ENCODE data around the gene UGT1A9.

UGT1A9 gene

DNA sequence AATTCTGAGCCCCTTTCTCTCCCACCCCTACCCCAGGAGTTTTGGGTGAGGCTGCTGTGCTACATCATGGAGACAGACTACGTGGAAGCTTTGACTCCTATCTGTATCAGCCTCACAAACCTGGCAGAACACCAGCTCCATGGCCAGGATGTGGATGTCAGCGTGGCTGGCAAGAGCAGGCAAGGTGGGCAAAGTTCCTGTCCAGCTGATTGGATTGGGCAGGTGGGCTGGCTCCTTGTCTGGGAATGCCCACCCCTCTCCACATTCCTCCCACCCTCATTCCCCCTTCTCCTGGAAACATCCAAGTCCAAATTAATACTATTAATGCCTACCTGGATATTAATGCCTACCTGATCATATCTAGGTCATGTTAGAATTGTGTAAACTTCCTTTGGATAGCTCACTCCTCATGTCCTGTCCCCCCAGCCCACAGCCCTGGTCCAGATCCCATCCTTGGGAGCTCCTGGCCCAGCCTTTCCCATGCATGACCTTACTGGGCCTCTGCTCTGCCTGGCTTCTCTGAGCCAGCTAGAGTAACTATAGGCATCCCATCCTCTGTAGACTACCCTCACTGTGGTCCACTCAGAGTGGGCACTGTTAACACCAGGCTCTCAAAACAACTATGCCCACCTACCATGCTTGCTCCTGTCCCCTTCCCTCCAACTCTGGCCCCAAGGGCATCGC is 130.6 kb downstream of the UGT1A9 start:
- TF ChIP-seq EZH2phosphoT487 (IDR thresholded peaks at IDR 0.05; ENCODE audit: borderline replicate concordance, low read length) (no peak), CTCF (IDR thresholded peaks at IDR 0.05; ENCODE audit: low read depth, low read length, poor library complexity, severe bottlenecking) (no peak)
- no peak overlapping the region for H3K4me2 ChIP-seq (ENCODE audit: low read length)
- no peaks in the 10 kb centered on the region for H4K20me1 ChIP-seq (ENCODE audit: control insufficient read depth, insufficient read depth, low read depth, low read length)
- H3K4me1 ChIP-seq (ENCODE audit: control insufficient read depth, low read length) = peaks cover 9% of the 10 kb centered on the region
- no peak overlapping the region for H3K27ac ChIP-seq (ENCODE audit: low read depth, low read length)
- no peaks in the 10 kb centered on the region for H3K36me3 ChIP-seq (ENCODE audit: control insufficient read depth, low read length)
- no peaks in the 10 kb centered on the region for H3K9me3 ChIP-seq (ENCODE audit: control insufficient read depth, insufficient read depth, low read length)
- no peaks in the 10 kb centered on the region for H3K9me2 ChIP-seq (replicated peaks; ENCODE audit: control insufficient read depth, low read length)
- no peaks in the 10 kb centered on the region for H3K79me2 ChIP-seq (ENCODE audit: control insufficient read depth, low read length)
- H3K27me3 ChIP-seq (ENCODE audit: control insufficient read depth, low read length) = peaks cover 3% of the 10 kb centered on the region; the same call in 1 of the 2 replicates
- H3K4me3 ChIP-seq (ENCODE audit: low read length) = no peak overlapping the region
- no peaks in the 10 kb centered on the region for H3F3A ChIP-seq (ENCODE audit: control insufficient read depth, insufficient read depth)

GRCh38 chr2:233803292-233803911 is 131.7 kb downstream of the UGT1A9 start:
- no peaks in the 10 kb centered on the region for H3K36me3 ChIP-seq (ENCODE audit: control insufficient read depth, low read length)
- H3K4me1 ChIP-seq (ENCODE audit: control insufficient read depth, low read length) = peaks cover 9% of the 10 kb centered on the region
- H3K27ac ChIP-seq (ENCODE audit: low read depth, low read length) = no peak overlapping the region
- no peak for TF ChIP-seq CTCF (IDR thresholded peaks at IDR 0.05; ENCODE audit: low read depth, low read length, poor library complexity, severe bottlenecking)
- TF ChIP-seq EZH2phosphoT487 (IDR thresholded peaks at IDR 0.05; ENCODE audit: borderline replicate concordance, low read length) = no peak
- no peak overlapping the region for H3K4me3 ChIP-seq (ENCODE audit: low read length)
- no peaks in the 10 kb centered on the region for H3K79me2 ChIP-seq (ENCODE audit: control insufficient read depth, low read length)
- H3F3A ChIP-seq (ENCODE audit: control insufficient read depth, insufficient read depth) = no peaks in the 10 kb centered on the region
- H3K9me2 ChIP-seq (replicated peaks; ENCODE audit: control insufficient read depth, low read length) = no peaks in the 10 kb centered on the region
- H3K27me3 ChIP-seq (ENCODE audit: control insufficient read depth, low read length) = peaks cover 6% of the 10 kb centered on the region; the same call in 1 of the 2 replicates
- H3K4me2 ChIP-seq (ENCODE audit: low read length) = no peak overlapping the region
- no peaks in the 10 kb centered on the region for H4K20me1 ChIP-seq (ENCODE audit: control insufficient read depth, insufficient read depth, low read depth, low read length)
- H3K9me3 ChIP-seq (ENCODE audit: control insufficient read depth, insufficient read depth, low read length) = no peaks in the 10 kb centered on the region

GRCh38 chr2:233803994-233804393 is 132.3 kb downstream of the UGT1A9 start:
- no peak overlapping the region for H3K4me3 ChIP-seq (ENCODE audit: low read length)
- TF ChIP-seq EZH2phosphoT487 (IDR thresholded peaks at IDR 0.05; ENCODE audit: borderline replicate concordance, low read length) = no peak
- no peak for TF ChIP-seq CTCF (IDR thresholded peaks at IDR 0.05; ENCODE audit: low read depth, low read length, poor library complexity, severe bottlenecking)
- peaks cover 9% of the 10 kb centered on the region; the same call in 1 of the 2 replicates for H3K27me3 ChIP-seq (ENCODE audit: control insufficient read depth, low read length)
- no peaks in the 10 kb centered on the region for H3K79me2 ChIP-seq (ENCODE audit: control insufficient read depth, low read length)
- no peak overlapping the region for H3K27ac ChIP-seq (ENCODE audit: low read depth, low read length)
- H3K9me2 ChIP-seq (replicated peaks; ENCODE audit: control insufficient read depth, low read length) = no peaks in the 10 kb centered on the region
- H3F3A ChIP-seq (ENCODE audit: control insufficient read depth, insufficient read depth) = no peaks in the 10 kb centered on the region
- H3K9me3 ChIP-seq (ENCODE audit: control insufficient read depth, insufficient read depth, low read length) = no peaks in the 10 kb centered on the region
- no peaks in the 10 kb centered on the region for H3K36me3 ChIP-seq (ENCODE audit: control insufficient read depth, low read length)
- H3K4me2 ChIP-seq (ENCODE audit: low read length) = no peak overlapping the region
- peaks cover 9% of the 10 kb centered on the region for H3K4me1 ChIP-seq (ENCODE audit: control insufficient read depth, low read length)
- H4K20me1 ChIP-seq (ENCODE audit: control insufficient read depth, insufficient read depth, low read depth, low read length) = no peaks in the 10 kb centered on the region
